ENCODE data around the gene CDH23.

GRCh38 chr10:71814922-71815411, 418.2 kb downstream of the CDH23 start:
- TF ChIP-seq CTCF (IDR thresholded peaks at IDR 0.05; ENCODE audit: low read depth, low read length, poor library complexity, severe bottlenecking) = peak; percentile 7
- no peak for TF ChIP-seq EZH2phosphoT487 (IDR thresholded peaks at IDR 0.05; ENCODE audit: borderline replicate concordance, low read length)
